Fibroblast of gingiva (primary cell): ENCODE data around the gene TSFM.

ENCODE experiments used
- DNase-seq: peaks from one replicate; pipeline ENCODE4 v3.0.0-alpha.2; 2011; ENCODE audit warnings: low read depth

The TSFM gene

GRCh38 chr12:57782608-57783465, at the start of gene TSFM:
Gene TSFM, plus strand, starts transcription at chr12:57782787. Its CDS starts 15 bp downstream, at chr12:57782802.
- peak; percentile 93 for DNase-seq

GRCh38 chr12:57733928-57734327, 48.7 kb upstream of the TSFM start:
- DNase-seq, result no peak

- DNase-seq, result no peak
Observed at GRCh38 chr12:57734591-57734990, 48.0 kb upstream of the TSFM start.

GRCh38 chr12:57735198-57735855, 47.3 kb upstream of the TSFM start:
- no peak for DNase-seq

- no peak for DNase-seq
Observed at GRCh38 chr12:57735952-57736740, 46.4 kb upstream of the TSFM start.

- no peak for DNase-seq
Observed at GRCh38 chr12:57736741-57737466, 45.7 kb upstream of the TSFM start.

GRCh38 chr12:57737467-57738460, 44.8 kb upstream of the TSFM start:
- no peak for DNase-seq

GRCh38 chr12:57738661-57739237, 43.8 kb upstream of the TSFM start, which contains the start of gene AGAP2:
Gene AGAP2, minus strand, starts transcription at chr12:57738742. Its CDS starts 496 bp downstream, at chr12:57738246.
- DNase-seq, result no peak

- no peak for DNase-seq
Observed at GRCh38 chr12:57739387-57739786, 43.2 kb upstream of the TSFM start.

- DNase-seq, result no peak
Observed at GRCh38 chr12:57739914-57740538, 42.6 kb upstream of the TSFM start.

- no peak for DNase-seq
Observed at GRCh38 chr12:57740656-57741412, 41.8 kb upstream of the TSFM start.

- no peak for DNase-seq
Observed at GRCh38 chr12:57741413-57741789, 41.2 kb upstream of the TSFM start.

GRCh38 chr12:57741844-57742738, 40.5 kb upstream of the TSFM start:
- DNase-seq, result no peak

GRCh38 chr12:57743769-57744168, 38.8 kb upstream of the TSFM start:
- no peak for DNase-seq

- DNase-seq, result peak; percentile 93
Observed at GRCh38 chr12:57744194-57744776, 38.3 kb upstream of the TSFM start.

- peak; percentile 99 for DNase-seq
Observed at GRCh38 chr12:57744777-57745484, 37.7 kb upstream of the TSFM start, which contains the start of gene TSPAN31. Gene TSPAN31, plus strand, starts transcription at chr12:57745039. Its CDS starts 116 bp downstream, at chr12:57745155.

GRCh38 chr12:57745485-57745881, 37.1 kb upstream of the TSFM start:
- DNase-seq, result no peak
